T-helper 1 cell treated with Interleukin-12 subunit alpha and Interleukin-12 subunit beta and Interleukin-4 antibody, amounts not matched to agents 30 ng/mL and 1 ng/mL, for 36 hours (primary cell): ENCODE results near the gene IL1RAPL2. TPM values are rescaled to one million over a fixed set of nuclear protein-coding genes. Genes with fewer than 3 reads are reported as not detected.

Experiments used
- intact Hi-C: fragments of 100-400 bp; cut with micrococcal nuclease; formaldehyde crosslinking; loops from one replicate; pipeline ENCODE4 v1.15.1; 2024
- total RNA-seq: library from RNA; stranded (reverse); gene quantifications from 2 replicates; pipeline ENCODE4 v1.2.3, GENCODE V29; 2022

IL1RAPL2 gene
- total RNA-seq, 1 donor from 2014 or later = not detected

GRCh38 chrX:105695451-105695850 is 1129.5 kb downstream of the IL1RAPL2 start:
- intact Hi-C loops = no loop called here

- intact Hi-C loops = no loop called here
These were observed 1130.9 kb downstream of the IL1RAPL2 start for GRCh38 chrX:105696870-105697269.

GRCh38 chrX:105697984-105698781 is 1132.2 kb downstream of the IL1RAPL2 start:
- intact Hi-C loops = no loop called here

GRCh38 chrX:105700331-105700730 is 1134.3 kb downstream of the IL1RAPL2 start:
- intact Hi-C loops = no loop called here

GRCh38 chrX:105701310-105702052 is 1135.5 kb downstream of the IL1RAPL2 start:
- intact Hi-C loops = no loop called here

DNA sequence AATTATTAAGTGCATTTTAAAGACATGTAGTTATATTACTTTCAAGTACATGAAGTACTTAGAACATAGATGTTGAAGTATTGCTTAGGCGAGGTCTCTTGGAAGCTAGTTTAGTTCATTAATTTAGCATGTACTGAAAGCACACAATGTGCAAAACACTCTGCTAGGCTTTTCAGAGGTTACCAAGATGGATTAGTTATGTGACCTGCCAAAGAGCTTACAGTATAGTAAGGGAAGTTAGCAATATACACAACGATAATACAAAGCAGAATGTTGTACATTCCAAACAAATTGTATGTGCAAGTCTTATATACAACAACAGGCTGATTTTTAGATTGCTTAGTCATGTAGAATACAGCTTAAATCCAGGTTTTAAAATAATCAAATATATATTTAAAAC is 1137.9 kb downstream of the IL1RAPL2 start:
- intact Hi-C loops = no loop called here

- intact Hi-C loops = no loop called here
These were observed 1140.0 kb downstream of the IL1RAPL2 start for GRCh38 chrX:105706041-105706440.

DNA sequence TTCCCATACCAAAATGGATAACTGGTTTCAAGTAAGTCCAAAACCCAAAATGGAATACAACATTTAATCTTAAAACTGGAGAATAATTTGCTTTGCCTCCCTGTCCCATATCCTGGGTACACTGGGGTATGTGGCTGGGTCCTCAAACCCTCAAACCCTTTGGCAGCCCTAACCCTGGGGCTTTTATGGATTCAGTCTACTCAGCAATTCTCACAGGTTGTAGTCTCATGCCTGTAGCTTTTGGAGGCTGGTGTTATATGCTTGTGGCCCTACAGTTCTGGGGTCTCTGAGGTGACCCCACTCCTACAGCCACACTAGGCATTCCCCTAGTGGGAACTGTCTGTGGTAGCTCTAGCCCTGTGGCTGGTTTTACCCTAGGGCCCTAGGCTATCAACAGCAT is 1145.8 kb downstream of the IL1RAPL2 start:
- intact Hi-C loops = no loop called here

DNA sequence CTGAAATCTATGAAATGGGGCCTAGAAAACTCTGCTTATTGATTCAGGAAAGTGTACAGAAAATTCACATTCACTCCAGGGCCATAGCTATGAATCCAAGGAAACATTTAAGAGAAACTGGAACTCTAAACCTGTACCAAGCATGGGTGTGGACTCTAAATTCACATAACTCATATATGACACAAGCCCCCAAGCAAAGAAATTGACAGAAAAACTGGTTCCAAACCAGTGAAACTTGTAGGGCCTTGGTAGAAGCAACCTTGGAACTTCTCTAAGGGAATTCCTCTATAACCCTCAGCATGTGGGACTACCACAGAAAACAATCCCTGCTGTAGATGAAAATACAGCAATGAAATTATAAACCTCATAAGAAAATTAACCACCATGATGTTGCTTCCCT is 1149.7 kb downstream of the IL1RAPL2 start:
- intact Hi-C loops = no loop called here

GRCh38 chrX:105723966-105724735 is 1158.2 kb downstream of the IL1RAPL2 start:
- intact Hi-C loops = no loop called here

DNA sequence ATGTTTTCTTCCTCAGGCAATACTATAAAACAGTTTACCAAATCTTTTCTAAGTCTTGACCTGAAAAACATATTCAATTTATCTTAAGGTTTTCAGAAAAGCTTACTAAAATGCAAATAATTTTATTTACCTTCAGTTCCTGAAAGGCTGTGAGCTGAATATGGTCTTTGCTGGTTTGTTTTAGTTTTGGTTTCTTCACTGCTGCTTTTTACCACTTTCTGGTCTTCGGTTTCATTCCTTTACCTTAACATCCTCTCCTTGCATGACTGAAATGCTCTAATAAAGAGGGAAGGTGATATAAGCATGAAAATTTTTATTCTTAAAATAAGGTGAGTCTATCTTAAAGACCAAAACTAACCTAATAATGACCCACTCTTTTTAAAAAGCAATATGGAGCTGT is 1159.2 kb downstream of the IL1RAPL2 start:
- intact Hi-C loops = no loop called here

- intact Hi-C loops = no loop called here
These were observed 1172.2 kb downstream of the IL1RAPL2 start for GRCh38 chrX:105738162-105738561.

DNA sequence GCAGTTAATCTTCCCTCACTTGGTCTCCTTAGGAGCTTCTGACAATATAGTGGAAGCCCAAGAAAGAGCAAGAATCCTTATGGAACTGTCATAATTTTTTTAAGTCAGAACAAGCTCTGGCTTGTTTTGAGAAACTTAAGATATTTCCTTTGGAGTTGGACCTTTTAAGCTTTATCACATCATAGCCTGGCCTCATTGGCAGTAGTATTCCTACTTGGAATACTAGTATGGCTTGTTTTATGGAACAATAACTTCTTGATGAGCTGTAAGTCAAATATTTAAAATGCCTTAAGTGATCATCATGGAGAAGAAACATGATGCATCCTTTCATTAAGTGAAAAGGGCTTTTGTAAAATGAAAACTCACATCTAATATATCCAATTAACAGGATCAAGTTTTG is 1178.3 kb downstream of the IL1RAPL2 start:
- intact Hi-C loops = no loop called here

DNA sequence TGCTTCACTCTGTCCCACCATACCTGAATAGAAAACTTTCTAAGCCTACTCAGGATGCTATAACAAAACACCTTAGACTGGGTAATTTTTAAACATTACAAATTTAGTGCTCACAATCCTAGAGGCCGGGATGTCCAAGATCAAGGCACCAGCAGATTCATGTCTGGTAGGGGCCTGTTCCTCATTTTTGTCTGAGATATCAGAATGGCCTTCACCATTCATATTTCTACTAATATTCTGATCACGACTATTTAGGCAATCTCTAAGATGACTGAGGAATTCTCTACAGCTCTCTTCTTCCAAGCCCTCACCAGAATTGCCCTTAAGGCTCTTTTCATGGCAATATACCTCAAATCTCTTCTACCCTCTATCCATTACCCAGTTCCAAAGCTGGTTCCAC is 1178.9 kb downstream of the IL1RAPL2 start:
- intact Hi-C loops = no loop called here

DNA sequence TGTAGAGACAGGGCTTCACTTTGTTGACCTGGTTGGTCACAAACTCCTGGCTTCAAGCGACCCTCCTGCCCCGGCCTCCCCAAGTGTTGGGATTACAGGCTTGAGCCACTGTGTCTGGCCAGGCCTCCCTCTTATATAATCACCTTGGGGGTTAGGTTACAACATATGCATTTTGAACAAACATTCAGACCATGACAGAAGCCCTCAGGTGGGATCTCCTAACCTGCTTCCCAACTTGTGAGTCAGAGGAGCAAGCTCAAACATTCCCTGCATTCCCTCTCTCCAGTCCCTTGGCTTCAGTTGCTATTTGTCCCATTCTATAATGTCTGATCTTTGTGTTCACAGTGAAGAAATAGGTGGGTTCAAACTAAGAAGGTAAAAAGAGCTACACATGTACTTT is 1179.9 kb downstream of the IL1RAPL2 start:
- intact Hi-C loops = no loop called here

GRCh38 chrX:105752338-105752956 is 1186.4 kb downstream of the IL1RAPL2 start:
- intact Hi-C loops = no loop called here

DNA sequence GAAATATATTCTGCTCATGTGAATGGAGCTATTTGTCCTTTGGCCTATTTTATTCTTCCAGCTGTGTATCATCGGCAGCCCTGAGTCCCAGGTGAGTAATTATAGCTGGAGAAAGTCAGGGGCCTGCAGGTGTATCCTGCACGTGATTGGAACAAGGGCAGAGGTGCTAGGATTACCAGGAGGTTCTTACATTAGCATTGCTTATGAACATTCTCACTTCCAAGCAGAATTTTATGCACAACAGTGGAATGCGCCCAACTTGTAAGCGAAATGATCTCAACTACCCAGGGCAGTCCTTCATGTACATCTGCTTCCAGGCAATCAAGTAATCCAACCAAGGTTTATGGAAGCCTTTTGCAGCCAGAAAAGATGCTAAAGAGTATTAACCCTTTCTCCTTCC is 1187.4 kb downstream of the IL1RAPL2 start:
- intact Hi-C loops = no loop called here

DNA sequence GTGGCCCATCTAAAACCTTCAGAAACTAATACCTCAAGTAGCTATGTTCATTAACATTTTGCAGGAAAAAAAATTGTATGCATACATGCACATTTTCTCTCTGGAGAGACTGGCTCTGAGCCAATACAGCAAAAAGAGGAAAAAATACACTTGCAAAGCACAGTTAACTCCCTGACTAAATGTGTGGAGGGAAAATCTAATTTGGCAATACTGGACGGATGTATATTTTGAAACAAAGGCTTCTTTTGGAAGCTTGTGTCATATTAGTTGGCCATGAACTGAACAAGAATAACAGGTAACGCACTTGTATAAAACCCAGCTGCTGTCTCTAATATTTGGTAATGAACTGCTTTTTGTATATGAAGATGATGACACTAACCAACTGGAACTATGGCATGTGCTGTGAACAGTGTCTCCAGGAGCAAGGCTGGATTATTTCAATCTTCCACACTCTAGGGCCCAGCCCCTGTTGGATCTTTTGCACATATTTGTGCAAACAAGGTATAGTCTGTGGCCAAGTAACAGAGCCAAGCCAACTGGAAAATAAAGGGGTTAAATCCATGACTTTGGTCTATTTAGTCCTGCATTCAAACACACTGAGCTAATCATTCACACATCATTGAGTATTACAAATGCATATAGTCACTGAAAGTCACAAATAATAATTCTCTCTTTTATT is 1188.4 kb downstream of the IL1RAPL2 start:
- intact Hi-C loops = no loop called here

DNA sequence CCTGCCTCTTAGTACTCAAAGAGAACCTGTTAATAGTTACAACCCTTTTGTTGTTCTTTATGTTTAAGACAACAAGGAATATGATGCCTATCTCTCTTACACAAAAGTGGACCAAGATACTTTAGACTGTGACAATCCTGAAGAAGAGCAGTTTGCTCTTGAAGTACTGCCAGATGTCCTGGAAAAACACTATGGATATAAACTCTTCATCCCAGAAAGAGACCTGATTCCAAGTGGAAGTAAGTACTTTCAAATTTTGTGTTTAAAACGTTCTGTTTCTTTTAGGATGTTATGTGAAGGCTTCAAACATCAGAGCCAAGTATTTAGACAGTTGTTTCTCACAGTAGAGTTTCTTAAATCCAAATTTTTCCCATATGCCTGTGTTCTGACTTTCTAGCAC is 1189.1 kb downstream of the IL1RAPL2 start:
- intact Hi-C loops = no loop called here

DNA sequence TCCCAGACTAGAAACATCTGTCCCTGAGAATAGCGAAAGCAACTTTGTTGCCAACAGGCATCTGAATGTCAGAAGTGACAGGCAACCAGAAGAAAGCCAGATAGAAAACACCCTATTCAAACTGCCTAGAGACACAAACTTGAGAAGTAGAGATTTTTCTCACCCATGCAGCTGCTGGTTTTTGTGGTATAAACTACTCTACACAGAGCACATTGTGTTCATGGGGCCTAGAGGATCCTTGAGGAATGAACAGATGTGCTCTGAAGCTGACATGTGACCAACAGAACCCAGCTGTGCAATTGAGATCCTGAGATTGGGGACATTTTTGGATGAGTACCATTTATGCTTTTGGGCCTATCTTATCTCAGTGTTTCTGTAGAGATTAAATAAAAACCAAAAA is 1192.8 kb downstream of the IL1RAPL2 start:
- intact Hi-C loops = no loop called here

DNA sequence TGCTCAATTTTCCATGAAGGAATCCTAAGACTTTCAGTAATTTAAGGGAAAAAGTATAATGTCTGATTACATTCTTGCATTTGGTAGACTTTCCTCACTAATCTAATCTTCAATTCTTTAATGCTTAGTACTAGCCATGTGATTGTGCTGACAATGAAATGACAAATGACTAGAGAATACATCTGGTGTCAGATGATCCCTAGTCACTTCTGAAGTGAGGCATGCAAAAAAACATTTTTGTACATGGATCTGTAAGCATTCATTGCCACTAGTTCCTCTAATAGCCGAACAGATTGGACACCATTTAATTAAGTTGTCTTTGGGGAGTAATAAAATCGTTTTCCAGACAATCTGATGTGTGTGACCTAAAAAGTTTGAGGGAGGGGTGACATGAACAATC is 1193.6 kb downstream of the IL1RAPL2 start:
- intact Hi-C loops = no loop called here
